Measurements from ENCODE around the gene NMS.

The NMS gene

DNA sequence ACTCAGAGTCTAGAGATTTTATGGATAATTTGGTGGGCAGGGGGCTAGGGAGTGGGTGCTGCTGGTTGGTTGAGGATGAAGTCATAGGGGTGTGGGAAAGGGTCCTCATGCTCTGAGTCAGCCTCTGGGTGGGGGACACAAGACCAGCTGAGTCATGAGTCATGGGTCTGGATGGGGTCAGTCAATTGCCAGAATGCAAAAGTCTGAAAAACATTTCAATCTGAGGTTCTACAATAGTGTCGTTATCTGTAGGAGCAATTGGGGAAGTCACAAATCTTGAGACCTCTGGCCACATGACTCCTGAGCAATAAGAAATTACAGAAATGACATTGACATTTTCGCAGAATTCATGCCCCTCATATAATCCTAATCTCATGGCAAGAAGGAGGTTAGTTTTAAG is 15.1 kb downstream of the NMS start:
- no peak for DNase-seq

DNA sequence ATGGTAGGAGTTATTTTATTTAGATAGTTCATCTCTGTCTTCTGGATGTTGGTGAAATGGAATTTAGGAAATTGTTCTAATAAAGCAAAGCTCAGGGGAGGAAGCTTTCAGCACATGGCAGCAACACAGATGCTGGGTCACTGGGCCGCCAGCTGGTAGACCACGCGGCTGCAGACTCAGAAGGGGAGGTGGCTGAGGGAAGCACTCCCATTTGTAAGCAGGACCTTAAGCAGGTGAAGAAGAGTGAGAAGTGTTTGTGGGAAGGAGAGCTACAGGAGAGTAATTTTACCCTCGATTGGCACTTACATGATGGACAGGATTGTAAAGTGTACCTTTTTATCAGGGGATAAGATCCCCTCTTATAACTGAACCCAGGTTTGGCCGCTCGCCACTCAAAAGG is 24.4 kb downstream of the NMS start:
- DNase-seq = no peak

DNA sequence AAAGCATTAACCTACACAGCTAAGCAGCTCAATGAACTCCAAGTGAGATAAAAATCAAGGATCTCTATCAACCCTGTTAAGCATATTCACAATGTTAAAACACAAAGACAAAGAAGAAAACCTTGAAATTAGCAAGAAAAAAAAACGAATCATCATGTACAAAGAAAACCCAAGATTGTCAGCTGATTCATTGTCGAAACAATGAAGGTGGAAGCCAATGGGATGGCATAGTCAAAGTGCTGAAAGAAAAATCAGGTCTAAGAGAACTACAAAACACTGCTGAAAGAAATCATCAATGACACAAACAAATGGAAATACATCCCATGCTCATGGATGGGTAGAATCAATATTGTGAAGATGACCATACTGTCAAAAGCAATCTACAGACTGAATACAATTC is 32.5 kb downstream of the NMS start:
- DNase-seq = no peak

DNA sequence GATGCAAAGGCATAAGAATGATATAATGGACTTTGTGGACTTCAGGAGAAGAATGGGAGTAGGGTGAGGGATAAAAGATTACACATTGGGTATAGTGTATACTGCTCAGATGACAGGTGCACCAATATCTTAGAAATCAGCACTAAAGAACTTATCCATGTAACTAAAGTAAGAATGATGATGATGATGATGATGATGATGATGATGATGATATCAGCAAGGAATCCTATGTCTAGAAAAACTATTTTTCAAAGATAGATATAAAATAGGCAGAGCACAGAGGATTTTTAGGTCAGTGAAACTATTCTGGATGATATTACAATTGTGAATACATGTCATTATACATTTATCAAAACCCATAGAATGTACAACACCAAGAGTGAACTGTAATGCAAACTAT is 34.3 kb downstream of the NMS start:
- no peak for DNase-seq

DNA sequence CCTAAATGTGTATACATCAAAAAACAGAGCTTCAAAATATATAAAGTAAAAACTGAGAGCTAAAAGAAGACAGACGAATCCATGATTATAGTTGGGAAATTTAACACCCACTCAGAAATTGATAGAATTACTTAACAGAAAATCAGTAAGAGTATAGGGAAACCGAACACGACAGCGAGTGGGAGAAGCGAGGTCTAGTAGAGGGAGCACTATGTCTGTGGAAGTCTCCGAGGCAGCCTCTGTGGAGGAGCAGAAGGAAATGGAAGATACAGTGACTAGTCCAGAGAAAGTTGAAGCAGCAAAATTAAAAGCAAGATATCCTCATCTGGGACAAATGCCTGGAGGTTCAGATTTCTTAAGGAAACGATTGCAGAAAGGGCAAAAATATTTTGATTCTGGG is 38.8 kb downstream of the NMS start:
- DNase-seq = no peak

DNA sequence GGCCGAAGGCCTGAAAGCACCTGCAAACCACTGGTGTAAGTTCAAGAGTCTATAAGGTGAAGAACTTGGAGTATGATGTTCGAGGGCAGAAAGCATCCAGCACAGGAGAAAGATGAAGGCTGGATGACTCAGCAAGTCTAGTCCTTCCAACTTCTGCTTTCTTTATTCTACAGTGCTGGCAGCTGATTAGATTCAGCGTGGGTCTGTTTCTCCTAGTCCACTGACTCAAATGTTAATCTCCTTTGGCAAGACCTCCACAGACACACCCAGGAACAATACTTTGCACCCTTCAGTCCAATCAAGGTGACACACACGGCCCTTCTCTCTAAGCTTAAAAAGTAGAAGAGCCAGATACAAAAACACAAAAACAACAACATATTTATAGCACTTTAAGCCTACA is 43.4 kb downstream of the NMS start:
- DNase-seq = no peak

DNA sequence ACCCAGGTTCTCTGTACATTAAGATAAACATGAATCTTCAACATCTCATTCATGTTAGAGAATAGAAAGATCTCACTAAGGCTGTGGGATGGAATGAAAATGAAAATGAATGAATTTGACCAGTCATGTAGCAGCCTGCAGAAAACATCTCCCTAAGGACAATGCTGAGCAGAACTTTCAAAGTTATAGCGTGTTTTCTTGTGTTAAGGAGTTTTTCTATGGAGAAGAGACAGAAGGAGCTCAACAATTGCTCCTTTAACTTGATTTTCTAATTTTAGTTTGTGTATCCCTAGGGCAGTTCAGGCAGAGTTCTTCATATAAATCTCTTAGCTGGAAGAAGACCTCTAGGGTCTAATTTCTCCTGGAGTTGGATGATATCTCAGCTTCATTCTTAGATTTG is 47.3 kb downstream of the NMS start:
- DNase-seq = no peak

DNA sequence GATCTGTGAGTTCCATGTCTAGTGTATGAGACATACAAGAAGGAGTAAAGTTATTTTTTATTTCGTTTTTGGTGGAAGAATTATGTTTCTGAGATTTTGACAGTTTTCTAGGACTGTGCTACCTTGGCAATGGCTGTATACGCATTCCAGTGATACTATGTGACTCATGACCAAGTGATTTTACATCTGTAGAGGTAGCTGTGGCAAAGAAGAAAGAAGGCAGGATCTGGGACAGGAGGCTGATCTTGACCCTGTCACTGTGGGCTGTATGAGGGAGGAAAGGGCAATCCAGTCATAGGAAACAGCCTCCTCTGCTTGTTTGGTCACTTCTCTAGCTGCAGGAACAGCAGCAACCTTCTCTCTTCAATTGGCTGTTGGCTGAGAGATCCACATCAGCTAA is 48.5 kb downstream of the NMS start:
- no peak for DNase-seq

DNA sequence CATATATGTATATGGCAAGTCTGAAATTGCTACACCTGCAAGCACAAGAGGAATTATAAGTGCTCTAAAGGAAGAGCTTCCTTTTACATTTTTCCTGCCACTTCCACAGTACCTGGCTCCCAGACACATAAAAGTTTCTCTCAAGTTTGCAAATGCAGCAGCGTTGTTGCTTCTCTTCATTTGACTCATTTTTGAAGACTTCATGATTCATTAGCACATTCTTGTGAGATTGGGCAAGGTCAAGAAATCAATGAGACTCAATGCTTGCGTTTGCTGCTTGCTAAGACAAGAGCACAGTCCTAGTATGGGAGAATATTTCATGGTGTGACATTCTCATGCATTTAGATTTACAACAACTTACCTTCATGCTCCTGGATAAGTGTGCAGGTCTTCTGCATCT is 49.9 kb downstream of the NMS start:
- DNase-seq = no peak

DNA sequence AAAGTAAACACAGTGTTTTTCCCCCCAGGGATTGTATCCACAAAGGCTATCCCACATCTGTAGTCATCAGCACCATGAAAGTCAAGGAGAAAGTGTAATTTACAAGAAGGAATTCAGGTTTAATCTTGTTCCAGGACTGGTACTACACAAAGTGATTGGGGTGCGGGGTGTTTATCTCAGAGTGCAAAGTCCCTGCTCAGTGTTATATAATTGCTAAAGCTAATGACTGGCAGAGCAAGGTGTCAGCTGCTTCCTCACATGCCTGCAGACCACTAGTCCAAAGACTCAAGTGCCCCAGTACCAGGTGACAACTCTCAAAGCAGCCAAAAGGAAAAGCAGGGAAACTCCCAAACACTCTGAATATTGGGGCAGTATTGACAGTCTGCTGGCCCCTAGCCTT is 52.1 kb downstream of the NMS start:
- DNase-seq = no peak

DNA sequence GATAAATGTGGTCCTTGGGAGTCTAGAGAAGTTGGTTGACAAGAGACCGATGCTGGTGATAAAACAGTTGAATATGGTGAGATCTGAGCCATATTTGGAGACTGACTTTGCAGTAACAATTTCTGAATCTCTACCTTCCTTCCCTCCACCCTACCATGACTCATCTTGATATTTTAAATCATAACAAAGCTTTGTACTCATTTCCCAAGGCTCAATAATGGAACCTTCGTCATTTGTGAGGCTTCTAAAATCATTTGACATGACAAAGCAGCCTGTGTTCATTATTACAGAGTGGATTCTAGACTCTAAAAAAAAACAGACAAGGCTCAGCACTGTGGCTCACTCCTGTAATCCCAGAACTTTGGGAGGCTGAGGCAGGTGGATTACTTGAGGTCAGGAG is 54.0 kb downstream of the NMS start:
- no peak for DNase-seq

DNA sequence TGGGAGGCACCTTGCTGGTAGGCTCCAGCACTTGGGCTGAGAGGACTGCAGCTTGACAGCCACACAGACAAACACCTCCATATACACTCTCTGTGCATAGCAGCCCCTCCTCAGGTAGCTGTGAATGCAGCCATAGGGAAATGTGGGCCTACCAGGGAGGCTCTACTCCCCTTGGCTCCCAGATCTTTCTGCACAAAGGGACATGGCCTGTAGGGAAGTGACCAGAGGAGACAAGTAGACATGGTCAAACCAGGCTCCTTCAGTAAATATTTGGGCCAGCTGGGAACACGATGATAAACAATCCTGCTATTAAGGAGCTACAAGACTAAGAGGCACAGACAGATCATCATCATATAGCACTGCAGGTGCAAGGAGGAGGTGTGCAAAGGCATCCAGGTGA is 56.6 kb downstream of the NMS start:
- DNase-seq = no peak

DNA sequence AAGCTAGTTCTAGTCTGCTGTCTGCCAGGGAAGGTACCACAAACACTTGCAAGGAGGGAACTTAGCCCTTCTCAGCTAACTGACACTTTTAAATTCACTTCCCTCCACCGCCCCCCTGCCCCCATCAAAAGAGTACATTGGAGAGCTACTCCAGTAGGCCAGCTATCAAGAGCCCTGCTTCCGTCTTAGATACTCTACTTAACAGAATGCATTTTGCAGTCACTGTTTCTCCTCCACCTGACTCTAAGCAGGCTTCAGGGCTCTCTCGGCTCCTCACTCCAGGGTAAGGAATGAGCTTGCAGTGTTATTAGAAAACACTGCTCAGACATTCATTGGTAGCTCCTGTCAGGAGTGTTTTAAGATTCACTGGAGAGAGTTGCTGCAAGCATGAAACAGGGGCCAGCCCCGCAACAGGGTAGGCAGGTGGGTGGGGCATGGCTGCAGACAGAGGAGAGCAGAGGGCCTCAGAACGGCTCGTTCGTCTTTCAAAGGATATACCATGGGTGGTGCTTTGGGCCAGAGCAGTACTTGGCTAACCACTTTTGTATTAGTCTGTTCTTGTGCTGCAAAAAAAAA is 57.2 kb downstream of the NMS start:
- no peak for DNase-seq

DNA sequence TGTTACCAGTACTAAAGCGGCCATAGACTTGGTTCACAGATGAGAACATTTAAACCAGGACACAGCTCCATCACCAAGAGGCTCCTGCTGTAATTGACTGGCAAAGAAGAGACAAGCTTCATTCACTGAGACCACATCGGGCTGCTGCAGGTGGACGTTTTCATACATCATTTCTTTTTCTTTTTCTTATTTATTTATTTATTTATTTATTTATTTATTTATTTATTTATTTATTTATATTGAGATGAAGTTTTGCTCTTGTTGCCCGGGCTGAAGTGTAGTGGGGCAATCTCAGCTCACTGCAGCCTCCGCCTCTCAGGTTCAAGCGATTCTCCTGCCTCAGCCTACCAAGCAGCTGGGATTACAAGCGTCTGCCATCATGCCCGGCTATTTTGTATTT is 58.9 kb downstream of the NMS start:
- no peak for DNase-seq

DNA sequence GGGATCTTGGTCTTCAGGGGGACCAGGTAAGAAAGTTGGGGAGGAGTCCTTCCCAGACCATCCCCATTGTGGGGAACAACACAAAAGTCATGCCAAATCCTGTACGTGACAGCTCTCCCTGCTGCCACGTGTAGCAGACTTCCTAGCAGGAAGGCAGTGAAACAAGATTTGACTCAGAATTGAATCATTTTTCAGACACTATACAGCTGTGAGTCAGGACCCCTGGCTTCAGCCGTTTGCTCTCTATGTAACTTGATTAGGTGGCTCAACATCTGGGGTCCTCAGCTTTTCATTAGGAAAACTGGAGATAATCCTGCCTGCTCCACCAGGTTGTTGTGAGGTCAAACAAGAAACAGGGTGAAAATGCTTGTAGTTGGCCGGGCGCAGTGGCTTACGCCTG is 59.6 kb downstream of the NMS start:
- DNase-seq = no peak
